ENCODE data around the gene AASS. TPM values are rescaled to one million over a fixed set of nuclear protein-coding genes. Genes with fewer than 3 reads are reported as not detected.
A peak's percentile ranks its signal among the peaks of the same experiment; 100 is the strongest.
"Not testable (repeated sequence)": the region's sequence is repeated elsewhere in the genome, so short reads cannot be mapped to it uniquely, and the experiment has no call there.

Gene AASS
- 52.1 TPM for polyA plus RNA-seq (2013, experiment 1 of 2)
- polyA plus RNA-seq (2013, experiment 2 of 2): 54.2 TPM

DNA sequence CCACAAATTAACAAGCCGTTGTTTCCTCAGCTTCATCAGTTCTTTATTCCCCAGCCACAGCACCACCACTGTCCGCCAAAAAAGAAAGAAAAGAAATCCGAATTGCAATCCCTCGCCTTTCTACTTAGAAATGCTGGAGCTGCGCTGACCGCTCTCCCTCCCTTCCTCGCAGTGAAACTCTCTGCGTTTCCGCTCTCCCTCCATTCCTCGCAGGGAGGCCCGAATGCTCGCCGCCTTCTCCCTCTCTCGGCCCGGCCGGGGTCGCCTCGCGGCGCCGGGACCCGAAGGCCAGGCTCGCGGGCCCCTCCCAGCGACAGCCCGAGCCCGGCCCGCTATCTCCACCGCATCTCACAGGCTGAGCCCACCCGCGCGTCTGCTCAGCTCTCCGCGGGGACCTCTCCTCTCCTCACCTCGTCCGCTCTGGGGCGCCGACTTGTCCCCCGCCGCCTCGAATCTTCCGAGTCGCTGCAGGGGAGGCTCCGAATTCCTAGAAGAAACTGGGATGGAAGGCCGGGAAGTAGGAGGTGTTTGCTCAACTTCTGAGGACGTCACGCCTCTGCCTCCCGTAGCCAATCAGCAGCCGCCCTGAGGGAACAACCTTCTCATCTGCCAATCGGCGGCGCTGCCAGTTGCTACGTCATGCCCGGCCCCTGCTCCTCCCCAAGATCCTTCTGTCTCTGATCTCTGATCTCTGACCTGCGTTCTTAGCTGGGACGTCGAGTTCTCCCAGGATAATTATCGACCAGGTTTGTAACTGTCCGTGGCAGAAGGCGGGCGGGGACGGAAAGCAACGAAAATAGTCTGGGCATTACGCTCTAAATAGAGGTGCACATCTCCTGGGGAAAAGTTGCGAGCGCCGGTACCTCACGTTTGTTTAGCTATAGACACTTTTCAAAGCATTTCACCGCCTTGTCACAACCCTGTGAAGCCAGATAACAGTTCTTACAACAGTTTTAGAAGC, at the start of gene AASS:
TSS of gene AASS (minus strand) at position 499 of the 961 bp plus-strand sequence. CDS start 10,523 bp downstream, outside the sequence.
- H3K4ac ChIP-seq (ENCODE audit: low read depth, low read length): no peak within 1 kb of the TSS
- peak within 1 kb of the TSS; percentile 71 for H3K27ac ChIP-seq (ENCODE audit: low read depth, low read length)
- no peak within 1 kb of the TSS for H4K8ac ChIP-seq (ENCODE audit: low read depth, low read length)
- H3K36me3 ChIP-seq (ENCODE audit: control insufficient read depth, insufficient read depth, low read length): no peaks in the 10 kb centered on the region
- H3K4me2 ChIP-seq (ENCODE audit: low read length): peak within 1 kb of the TSS; percentile 42
- H3K4me1 ChIP-seq (ENCODE audit: control insufficient read depth, low read depth, low read length): peaks cover 2% of the 10 kb centered on the region
- no peak within 1 kb of the TSS for H2AK5ac ChIP-seq (ENCODE audit: low read length)
- H3K18ac ChIP-seq (ENCODE audit: low read length): peak within 1 kb of the TSS; percentile 82
- H3K27me3 ChIP-seq (ENCODE audit: insufficient read depth, low read length, poor library complexity): no peaks in the 10 kb centered on the region
- no peak within 1 kb of the TSS for H2BK120ac ChIP-seq (ENCODE audit: low read depth, low read length)
- no peak within 1 kb of the TSS for H3K23ac ChIP-seq (ENCODE audit: low read length)
- no peak within 1 kb of the TSS for H2BK15ac ChIP-seq (replicated peaks; ENCODE audit: low read depth)
- no peaks in the 10 kb centered on the region for H3K79me1 ChIP-seq (ENCODE audit: low read length)
- no CpG with 5 or more reads among the region's 69 CpGs for WGBS (ENCODE audit: extremely low coverage, insufficient coverage, low lambda C conversion rate)
- H3K4me3 ChIP-seq (ENCODE audit: low read length): peak within 1 kb of the TSS; percentile 64
- H3K9ac ChIP-seq (ENCODE audit: low read length): peak within 1 kb of the TSS; percentile 88
- H2BK5ac ChIP-seq (ENCODE audit: low read length): no peak within 1 kb of the TSS
- peak; percentile 99 for DNase-seq
- H4K5ac ChIP-seq (ENCODE audit: low read length): no peak within 1 kb of the TSS
- H3K79me2 ChIP-seq (ENCODE audit: control insufficient read depth, insufficient read depth, low read length): peaks cover 28% of the 10 kb centered on the region
- H3K56ac ChIP-seq (ENCODE audit: low read length): peak within 1 kb of the TSS; percentile 86

- no peak for DNase-seq
- Histone ChIP-seq H3K4me3 (ENCODE audit: low read length) (no peak overlapping the region), H3K56ac (ENCODE audit: low read length) (no peak overlapping the region), H2AK5ac (ENCODE audit: low read length) (no peak overlapping the region), H3K27me3 (ENCODE audit: insufficient read depth, low read length, poor library complexity) (no peaks in the 10 kb centered on the region), H3K9ac (ENCODE audit: low read length) (no peak overlapping the region), H3K4ac (ENCODE audit: low read depth, low read length) (no peak overlapping the region), H3K27ac (ENCODE audit: low read depth, low read length) (no peak overlapping the region), H3K36me3 (ENCODE audit: control insufficient read depth, insufficient read depth, low read length) (no peaks in the 10 kb centered on the region), H2BK120ac (ENCODE audit: low read depth, low read length) (no peak overlapping the region), H4K8ac (ENCODE audit: low read depth, low read length) (no peak overlapping the region), H2BK5ac (ENCODE audit: low read length) (no peak overlapping the region), H3K18ac (ENCODE audit: low read length) (no peak overlapping the region), H4K5ac (ENCODE audit: low read length) (no peak overlapping the region), H3K23ac (ENCODE audit: low read length) (no peak overlapping the region), H3K4me2 (ENCODE audit: low read length) (no peak overlapping the region), H2BK15ac (replicated peaks; ENCODE audit: low read depth) (no peak overlapping the region), H3K79me2 (ENCODE audit: control insufficient read depth, insufficient read depth, low read length) (no peaks in the 10 kb centered on the region), H3K4me1 (ENCODE audit: control insufficient read depth, low read depth, low read length) (no peaks in the 10 kb centered on the region), H3K79me1 (ENCODE audit: low read length) (no peaks in the 10 kb centered on the region)
Measured at GRCh38 chr7:122188785-122189184, 44.7 kb upstream of the AASS start.

GRCh38 chr7:122183106-122183505, 39.1 kb upstream of the AASS start:
- Histone ChIP-seq H3K4ac (ENCODE audit: low read depth, low read length) (no peak overlapping the region), H3K4me2 (ENCODE audit: low read length) (no peak overlapping the region), H3K36me3 (ENCODE audit: control insufficient read depth, insufficient read depth, low read length) (no peaks in the 10 kb centered on the region), H3K79me1 (ENCODE audit: low read length) (no peaks in the 10 kb centered on the region), H4K5ac (ENCODE audit: low read length) (no peak overlapping the region), H3K79me2 (ENCODE audit: control insufficient read depth, insufficient read depth, low read length) (no peaks in the 10 kb centered on the region), H3K4me1 (ENCODE audit: control insufficient read depth, low read depth, low read length) (no peaks in the 10 kb centered on the region), H3K27ac (ENCODE audit: low read depth, low read length) (no peak overlapping the region), H3K56ac (ENCODE audit: low read length) (no peak overlapping the region), H3K18ac (ENCODE audit: low read length) (no peak overlapping the region), H2AK5ac (ENCODE audit: low read length) (no peak overlapping the region), H3K27me3 (ENCODE audit: insufficient read depth, low read length, poor library complexity) (no peaks in the 10 kb centered on the region), H3K23ac (ENCODE audit: low read length) (no peak overlapping the region), H2BK120ac (ENCODE audit: low read depth, low read length) (no peak overlapping the region), H4K8ac (ENCODE audit: low read depth, low read length) (no peak overlapping the region), H3K9ac (ENCODE audit: low read length) (no peak overlapping the region), H2BK15ac (replicated peaks; ENCODE audit: low read depth) (no peak overlapping the region), H2BK5ac (ENCODE audit: low read length) (no peak overlapping the region), H3K4me3 (ENCODE audit: low read length) (no peak overlapping the region)
- WGBS (ENCODE audit: extremely low coverage, insufficient coverage, low lambda C conversion rate): no CpG with 5 or more reads among the region's 3 CpGs
- no peak for DNase-seq

DNA sequence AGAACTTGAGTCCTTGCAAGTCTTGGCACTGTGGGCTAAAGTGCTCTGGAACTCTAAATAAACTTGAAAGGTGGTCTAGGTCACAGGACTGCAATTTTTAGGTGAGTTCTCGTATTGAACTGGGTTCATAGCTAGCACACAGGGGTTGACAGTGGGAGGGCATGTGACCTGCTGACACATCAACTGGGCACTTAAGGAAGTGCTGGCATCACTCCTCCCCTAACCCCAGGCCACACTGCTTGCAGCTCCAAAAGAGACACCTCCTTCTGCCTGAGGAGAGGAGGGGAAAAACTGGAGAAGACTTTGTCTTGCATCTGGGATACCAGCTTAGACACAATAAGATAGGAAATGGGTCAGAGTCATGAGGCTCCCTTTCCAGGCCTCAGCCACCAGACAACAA, 38.0 kb upstream of the AASS start:
- no peak overlapping the region for H3K27ac ChIP-seq (ENCODE audit: low read depth, low read length)
- H4K8ac ChIP-seq (ENCODE audit: low read depth, low read length): no peak overlapping the region
- H2BK120ac ChIP-seq (ENCODE audit: low read depth, low read length): no peak overlapping the region
- H3K18ac ChIP-seq (ENCODE audit: low read length): no peak overlapping the region
- DNase-seq: no peak
- no peak overlapping the region for H3K23ac ChIP-seq (ENCODE audit: low read length)
- no peaks in the 10 kb centered on the region for H3K79me1 ChIP-seq (ENCODE audit: low read length)
- H3K4me3 ChIP-seq (ENCODE audit: low read length): no peak overlapping the region
- no peak overlapping the region for H4K5ac ChIP-seq (ENCODE audit: low read length)
- H3K4me2 ChIP-seq (ENCODE audit: low read length): no peak overlapping the region
- H3K36me3 ChIP-seq (ENCODE audit: control insufficient read depth, insufficient read depth, low read length): no peaks in the 10 kb centered on the region
- H2BK15ac ChIP-seq (replicated peaks; ENCODE audit: low read depth): no peak overlapping the region
- WGBS (ENCODE audit: extremely low coverage, insufficient coverage, low lambda C conversion rate): no CpG with 5 or more reads among the region's 1 CpG
- H3K79me2 ChIP-seq (ENCODE audit: control insufficient read depth, insufficient read depth, low read length): no peaks in the 10 kb centered on the region
- no peaks in the 10 kb centered on the region for H3K27me3 ChIP-seq (ENCODE audit: insufficient read depth, low read length, poor library complexity)
- H3K4me1 ChIP-seq (ENCODE audit: control insufficient read depth, low read depth, low read length): no peaks in the 10 kb centered on the region
- H2AK5ac ChIP-seq (ENCODE audit: low read length): no peak overlapping the region
- no peak overlapping the region for H3K4ac ChIP-seq (ENCODE audit: low read depth, low read length)
- H3K56ac ChIP-seq (ENCODE audit: low read length): no peak overlapping the region
- no peak overlapping the region for H2BK5ac ChIP-seq (ENCODE audit: low read length)
- no peak overlapping the region for H3K9ac ChIP-seq (ENCODE audit: low read length)

- H3K23ac ChIP-seq (ENCODE audit: low read length); H3K4ac ChIP-seq (ENCODE audit: low read depth, low read length); H3K9ac ChIP-seq (ENCODE audit: low read length); H3K27ac ChIP-seq (ENCODE audit: low read depth, low read length); H3K79me2 ChIP-seq (ENCODE audit: control insufficient read depth, insufficient read depth, low read length); H3K79me1 ChIP-seq (ENCODE audit: low read length); H3K36me3 ChIP-seq (ENCODE audit: control insufficient read depth, insufficient read depth, low read length); H2BK15ac ChIP-seq (replicated peaks; ENCODE audit: low read depth); H4K8ac ChIP-seq (ENCODE audit: low read depth, low read length); H3K27me3 ChIP-seq (ENCODE audit: insufficient read depth, low read length, poor library complexity); H3K4me1 ChIP-seq (ENCODE audit: control insufficient read depth, low read depth, low read length); H2AK5ac ChIP-seq (ENCODE audit: low read length); H2BK120ac ChIP-seq (ENCODE audit: low read depth, low read length); H3K56ac ChIP-seq (ENCODE audit: low read length); H4K5ac ChIP-seq (ENCODE audit: low read length); H2BK5ac ChIP-seq (ENCODE audit: low read length); DNase-seq; H3K4me3 ChIP-seq (ENCODE audit: low read length); H3K18ac ChIP-seq (ENCODE audit: low read length); H3K4me2 ChIP-seq (ENCODE audit: low read length): not testable (repeated sequence)
- WGBS (ENCODE audit: extremely low coverage, insufficient coverage, low lambda C conversion rate): no CpG with 5 or more reads among the region's 2 CpGs
Measured at GRCh38 chr7:122172144-122172543, 28.1 kb upstream of the AASS start.

Measured in mesendoderm (in vitro differentiated cells).